AG20443 (cell line): Measurements from ENCODE around the gene BRCA2.
"Not testable (repeated sequence)": the region's sequence is repeated elsewhere in the genome, so short reads cannot be mapped to it uniquely, and the experiment has no call there.

ENCODE experiments used
- DNase-seq: peaks from one replicate; pipeline ENCODE4 v3.0.0; 2012; ENCODE audit warnings: low spot score, mixed read lengths

Gene BRCA2

DNA sequence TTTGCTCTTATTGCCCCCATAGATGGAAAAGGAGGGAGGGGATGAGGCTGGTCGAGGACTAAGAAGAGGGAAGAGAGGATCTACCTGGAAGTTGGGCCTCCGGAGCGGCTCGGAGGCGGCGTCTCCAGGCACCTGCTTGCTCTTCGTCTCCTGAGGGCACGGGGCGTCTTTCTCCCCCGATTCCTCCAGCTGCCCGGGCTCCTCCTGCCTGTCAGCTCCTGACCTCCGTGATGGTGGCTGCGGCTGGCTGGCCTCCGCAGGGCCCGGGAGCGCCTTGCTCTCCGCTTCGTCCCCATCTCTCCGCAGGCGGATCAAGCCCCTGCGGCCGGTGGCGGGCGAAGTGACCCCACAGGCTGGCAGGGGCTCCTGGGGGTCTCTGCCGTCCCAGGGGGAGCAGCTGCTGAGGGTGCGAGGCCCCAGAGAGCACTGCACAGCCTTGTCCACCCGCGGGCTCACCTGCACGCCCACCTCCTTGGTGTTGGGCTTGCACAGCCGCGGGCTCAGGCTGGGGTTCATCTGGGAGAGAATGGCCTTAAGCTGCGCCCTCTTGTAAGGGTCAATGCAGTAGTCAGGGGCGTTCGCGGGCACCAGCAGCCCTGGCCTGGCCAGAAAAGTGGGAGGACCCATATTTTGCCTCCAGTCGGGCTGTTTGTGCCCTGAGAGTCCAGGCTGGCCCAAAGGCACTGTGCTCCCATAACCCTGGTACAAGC is 4.0 kb upstream of the BRCA2 start:
- no peak for DNase-seq

DNA sequence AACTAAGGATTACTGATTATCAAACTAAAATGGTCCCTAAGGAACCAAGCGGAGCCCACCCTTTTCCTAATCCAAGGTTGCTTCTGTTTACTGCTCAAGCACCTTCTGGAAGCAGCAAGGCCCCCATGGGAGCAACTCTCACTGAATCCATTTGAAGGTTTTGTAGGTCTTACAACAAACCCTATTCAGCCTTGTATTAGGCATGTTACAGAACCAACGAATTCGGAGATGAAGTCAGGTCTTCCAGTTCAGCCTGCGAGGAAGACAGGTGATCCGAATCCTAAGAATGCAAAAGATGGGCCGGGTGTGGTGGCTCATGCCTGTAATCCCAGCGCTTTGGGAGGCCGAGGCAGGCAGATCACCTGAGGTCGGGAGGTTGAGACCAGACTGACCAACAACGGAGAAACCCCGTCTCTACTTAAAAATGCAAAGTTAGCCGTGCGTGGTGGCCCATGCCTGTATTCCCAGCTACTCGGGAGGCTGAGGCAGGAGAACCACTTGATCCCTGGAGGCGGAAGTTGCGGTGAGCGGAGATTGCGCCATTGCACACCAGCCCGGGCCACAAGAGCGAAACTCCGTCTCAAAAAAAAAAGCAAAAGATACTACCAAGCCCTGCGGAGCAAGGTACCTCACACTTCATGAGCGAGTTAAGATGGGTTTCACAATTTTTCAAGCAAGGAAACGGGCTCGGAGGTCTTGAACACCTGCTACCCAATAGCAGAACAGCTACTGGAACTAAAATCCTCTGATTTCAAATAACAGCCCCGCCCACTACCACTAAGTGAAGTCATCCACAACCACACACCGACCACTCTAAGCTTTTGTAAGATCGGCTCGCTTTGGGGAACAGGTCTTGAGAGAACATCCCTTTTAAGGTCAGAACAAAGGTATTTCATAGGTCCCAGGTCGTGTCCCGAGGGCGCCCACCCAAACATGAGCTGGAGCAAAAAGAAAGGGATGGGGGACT is 754 bp upstream of the BRCA2 start:
- peak; percentile 52 for DNase-seq

DNA sequence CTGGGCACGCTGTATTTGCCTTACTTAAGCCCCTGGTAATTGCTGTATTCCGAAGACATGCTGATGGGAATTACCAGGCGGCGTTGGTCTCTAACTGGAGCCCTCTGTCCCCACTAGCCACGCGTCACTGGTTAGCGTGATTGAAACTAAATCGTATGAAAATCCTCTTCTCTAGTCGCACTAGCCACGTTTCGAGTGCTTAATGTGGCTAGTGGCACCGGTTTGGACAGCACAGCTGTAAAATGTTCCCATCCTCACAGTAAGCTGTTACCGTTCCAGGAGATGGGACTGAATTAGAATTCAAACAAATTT is 676 bp downstream of the BRCA2 start:
- DNase-seq: no peak

DNA sequence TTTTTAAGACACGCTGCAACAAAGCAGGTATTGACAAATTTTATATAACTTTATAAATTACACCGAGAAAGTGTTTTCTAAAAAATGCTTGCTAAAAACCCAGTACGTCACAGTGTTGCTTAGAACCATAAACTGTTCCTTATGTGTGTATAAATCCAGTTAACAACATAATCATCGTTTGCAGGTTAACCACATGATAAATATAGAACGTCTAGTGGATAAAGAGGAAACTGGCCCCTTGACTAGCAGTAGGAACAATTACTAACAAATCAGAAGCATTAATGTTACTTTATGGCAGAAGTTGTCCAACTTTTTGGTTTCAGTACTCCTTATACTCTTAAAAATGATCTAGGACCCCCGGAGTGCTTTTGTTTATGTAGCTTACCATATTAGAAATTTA is 1.2 kb downstream of the BRCA2 start:
- no peak for DNase-seq

DNA sequence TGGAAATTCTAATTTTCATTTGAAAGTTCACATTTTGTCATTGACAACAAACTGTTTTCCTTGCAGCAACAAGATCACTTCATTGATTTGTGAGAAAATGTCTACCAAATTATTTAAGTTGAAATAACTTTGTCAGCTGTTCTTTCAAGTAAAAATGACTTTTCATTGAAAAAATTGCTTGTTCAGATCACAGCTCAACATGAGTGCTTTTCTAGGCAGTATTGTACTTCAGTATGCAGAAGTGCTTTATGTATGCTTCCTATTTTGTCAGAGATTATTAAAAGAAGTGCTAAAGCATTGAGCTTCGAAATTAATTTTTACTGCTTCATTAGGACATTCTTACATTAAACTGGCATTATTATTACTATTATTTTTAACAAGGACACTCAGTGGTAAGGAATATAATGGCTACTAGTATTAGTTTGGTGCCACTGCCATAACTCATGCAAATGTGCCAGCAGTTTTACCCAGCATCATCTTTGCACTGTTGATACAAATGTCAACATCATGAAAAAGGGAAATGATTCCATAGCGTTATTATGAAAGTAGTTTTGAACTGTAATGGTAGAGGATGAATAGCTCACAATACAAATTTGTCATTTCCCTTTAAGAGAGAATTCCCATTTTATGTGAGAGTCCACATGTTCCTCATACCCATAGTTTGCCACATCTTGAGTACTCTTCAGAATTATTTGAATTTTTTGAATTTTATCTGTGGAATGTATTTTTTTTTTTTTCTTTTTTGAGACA is 2.6 kb downstream of the BRCA2 start:
- no peak for DNase-seq

DNA sequence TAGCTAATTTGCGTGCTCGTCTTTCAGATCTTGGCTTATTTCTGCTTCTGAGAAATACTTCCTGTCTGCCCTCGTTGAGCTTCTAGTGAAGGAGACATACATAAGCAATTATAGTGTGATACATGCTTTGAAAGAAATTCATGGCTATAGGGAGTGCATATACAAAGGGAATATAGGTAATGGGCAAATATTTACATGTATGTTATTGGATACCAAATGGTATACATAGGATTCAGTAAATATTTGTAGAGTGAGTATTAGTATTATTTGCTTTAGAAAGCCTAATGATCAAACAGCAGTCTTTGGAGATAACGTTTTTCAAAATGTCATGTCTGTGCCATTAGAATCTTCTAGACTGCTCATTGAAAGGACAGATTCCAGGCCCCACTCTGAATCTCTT is 5.2 kb downstream of the BRCA2 start:
- DNase-seq: no peak

DNA sequence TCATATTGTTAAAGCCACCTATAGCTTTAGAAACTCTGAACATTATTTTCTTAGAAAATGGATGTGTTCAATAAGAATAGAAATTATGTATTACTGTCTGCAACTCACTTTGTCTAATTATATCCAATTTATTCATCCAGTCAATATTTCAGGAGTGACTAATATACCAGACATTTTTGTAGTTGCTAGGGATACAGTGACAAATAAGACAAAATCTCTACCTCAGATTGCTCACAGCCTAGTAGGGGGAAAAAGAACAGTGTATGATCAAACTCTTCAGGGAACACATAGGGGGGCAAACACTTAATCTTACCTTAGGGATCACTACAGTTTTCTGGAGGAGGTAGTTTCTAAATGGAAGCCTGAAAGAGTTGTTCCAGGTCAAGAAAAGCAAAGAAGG is 8.6 kb downstream of the BRCA2 start:
- DNase-seq: peak; percentile 73

DNA sequence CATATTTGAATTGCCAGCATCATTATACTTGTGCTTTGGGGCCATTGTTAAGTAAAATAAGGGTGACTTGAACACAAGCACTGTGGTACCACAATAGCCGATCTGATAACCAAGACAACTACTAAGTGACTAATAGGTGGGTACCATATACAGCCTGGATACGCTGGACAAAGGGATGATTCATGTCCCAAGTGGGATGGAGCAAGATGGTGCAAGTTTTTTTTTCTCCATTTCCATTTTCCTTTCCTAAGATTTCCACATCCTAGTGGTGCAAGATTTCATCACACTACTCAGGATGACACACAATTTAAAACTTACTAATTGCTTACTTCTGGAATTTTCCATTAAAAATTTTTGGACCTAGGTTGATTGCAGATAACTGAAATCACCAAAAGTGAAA is 15.1 kb downstream of the BRCA2 start:
- peak; percentile 36 for DNase-seq

DNA sequence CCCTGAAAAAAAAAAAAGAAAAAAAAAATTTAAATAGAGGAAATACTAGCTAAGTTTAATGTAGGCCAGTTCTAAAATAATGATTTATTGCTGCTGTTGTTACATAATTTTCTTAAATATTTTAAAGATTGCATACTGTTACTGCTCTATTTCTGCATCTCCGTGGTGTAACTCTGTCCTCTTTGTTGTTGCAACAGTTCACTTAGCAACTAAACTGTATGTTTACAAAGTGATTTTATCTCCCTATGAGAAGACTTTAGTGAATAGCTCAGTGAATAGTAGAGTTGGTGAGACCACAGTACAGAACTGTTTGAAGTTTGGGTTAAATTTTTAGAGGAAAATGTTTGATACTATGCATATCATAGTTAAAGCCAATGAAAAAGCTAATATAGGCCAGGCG is 19.4 kb downstream of the BRCA2 start:
- DNase-seq: no peak

DNA sequence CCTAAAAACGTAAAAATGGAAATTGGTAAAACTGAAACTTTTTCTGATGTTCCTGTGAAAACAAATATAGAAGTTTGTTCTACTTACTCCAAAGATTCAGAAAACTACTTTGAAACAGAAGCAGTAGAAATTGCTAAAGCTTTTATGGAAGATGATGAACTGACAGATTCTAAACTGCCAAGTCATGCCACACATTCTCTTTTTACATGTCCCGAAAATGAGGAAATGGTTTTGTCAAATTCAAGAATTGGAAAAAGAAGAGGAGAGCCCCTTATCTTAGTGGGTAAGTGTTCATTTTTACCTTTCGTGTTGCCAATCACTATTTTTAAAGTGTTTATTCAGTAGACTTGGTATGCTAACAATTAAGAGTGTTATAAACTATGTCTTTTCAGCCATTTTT is 25.6 kb downstream of the BRCA2 start:
- DNase-seq: no peak

DNA sequence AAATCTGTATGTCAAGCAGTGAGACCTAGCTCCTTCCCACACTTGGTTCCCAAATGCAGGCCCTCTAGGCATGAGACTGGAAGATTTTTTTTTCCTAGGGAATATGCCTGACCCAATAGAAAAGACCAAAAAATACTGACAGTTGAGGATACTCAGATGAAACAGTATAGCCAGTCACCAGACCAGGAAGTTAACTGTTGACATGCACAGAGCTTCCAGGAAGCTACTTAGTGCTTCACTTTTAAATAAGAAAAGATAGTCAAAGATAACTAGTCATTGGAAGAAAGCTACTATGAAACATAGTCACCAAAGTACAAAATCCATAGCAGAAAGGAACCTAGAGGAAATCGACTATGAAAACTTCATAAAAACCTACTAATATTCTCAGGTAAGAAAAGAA is 32.3 kb downstream of the BRCA2 start:
- DNase-seq: no peak

DNA sequence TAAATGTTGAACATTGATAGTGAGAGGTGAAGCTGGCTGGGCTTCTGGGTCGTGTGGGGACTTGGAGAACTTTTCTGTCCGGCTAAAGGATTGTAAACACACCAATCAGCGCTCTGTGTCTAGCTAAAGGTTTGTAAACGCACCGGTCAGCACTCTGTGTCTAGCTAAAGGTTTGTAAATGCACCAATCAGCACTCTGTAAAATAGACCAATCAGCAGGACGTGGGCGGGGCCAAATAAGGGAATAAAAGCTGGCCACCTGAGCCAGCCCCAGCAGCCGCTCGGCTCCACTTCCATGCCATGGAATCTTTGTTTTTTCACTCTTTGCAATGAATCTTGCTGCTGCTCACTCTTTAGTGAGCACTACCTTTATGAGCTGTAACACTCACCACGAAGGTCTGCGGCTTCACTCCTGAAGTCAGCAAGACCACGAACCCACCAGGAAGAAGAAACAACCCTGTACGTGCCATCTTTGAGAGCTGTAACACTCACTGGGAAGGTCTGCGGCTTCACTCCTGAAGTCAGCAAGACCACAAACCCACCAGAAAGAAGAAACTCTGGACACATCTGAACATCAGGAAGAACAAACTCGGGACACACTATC is 35.6 kb downstream of the BRCA2 start:
- not testable (repeated sequence) for DNase-seq

DNA sequence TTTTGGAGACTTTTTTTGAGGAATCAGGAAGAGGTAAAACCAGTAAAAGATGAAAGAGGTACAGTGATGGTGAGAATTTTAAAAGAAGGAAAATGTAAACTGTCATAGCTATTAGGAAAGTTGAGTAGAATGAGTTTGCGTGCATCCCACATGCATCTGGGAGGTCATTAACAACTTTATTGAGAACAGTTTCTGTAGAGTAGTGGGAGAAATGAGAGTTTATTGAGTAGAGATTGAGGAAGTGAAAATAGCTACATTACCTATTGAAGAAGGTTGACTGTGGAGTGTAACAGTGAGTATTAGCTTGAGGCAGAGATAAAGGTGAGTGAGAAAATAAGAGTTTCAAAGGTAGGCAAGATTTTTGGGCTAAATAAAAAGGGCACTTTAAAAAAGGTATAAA is 38.7 kb downstream of the BRCA2 start:
- DNase-seq: no peak

DNA sequence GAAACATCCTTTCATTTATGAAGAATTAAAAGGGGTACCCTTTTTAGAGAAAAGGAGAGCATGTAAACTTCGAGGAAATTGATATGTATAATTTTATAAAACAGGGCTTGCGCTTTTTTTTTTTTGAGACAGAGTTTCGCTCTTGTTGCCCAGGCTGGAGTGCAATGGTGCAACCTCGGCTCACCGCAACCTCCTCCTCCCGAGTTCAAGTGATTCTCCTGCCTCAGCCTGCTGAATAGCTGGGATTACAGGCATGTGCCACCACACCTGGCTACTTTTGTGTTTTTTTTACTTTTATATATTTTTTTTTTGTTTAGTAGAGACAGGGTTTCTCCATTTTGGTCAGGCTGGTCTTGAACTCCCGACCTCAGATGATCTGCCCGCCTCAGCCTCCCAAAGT is 40.6 kb downstream of the BRCA2 start:
- not testable (repeated sequence) for DNase-seq

DNA sequence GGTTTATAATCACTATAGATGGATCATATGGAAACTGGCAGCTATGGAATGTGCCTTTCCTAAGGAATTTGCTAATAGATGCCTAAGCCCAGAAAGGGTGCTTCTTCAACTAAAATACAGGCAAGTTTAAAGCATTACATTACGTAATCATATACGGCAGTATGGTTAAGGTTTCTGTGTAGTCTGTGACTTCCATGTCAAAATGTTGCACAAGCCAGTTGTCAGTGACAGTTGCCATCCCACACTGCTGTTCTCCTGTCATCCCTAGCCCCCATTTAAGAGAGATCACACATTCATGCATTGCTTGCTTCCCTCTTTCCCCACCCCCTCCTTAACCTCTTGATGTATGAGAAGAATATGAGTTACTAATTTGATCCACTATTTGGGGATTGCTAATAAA is 47.3 kb downstream of the BRCA2 start:
- DNase-seq: no peak

DNA sequence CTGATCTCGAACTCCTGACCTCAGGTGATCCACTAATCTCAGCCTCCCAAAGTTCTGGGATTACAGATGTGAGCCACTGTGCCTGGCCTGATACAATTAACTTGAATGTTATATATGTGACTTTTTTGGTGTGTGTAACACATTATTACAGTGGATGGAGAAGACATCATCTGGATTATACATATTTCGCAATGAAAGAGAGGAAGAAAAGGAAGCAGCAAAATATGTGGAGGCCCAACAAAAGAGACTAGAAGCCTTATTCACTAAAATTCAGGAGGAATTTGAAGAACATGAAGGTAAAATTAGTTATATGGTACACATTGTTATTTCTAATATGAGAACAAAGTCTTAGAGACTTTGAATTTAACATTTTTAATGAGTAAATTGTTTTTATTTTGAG is 55.5 kb downstream of the BRCA2 start:
- no peak for DNase-seq

DNA sequence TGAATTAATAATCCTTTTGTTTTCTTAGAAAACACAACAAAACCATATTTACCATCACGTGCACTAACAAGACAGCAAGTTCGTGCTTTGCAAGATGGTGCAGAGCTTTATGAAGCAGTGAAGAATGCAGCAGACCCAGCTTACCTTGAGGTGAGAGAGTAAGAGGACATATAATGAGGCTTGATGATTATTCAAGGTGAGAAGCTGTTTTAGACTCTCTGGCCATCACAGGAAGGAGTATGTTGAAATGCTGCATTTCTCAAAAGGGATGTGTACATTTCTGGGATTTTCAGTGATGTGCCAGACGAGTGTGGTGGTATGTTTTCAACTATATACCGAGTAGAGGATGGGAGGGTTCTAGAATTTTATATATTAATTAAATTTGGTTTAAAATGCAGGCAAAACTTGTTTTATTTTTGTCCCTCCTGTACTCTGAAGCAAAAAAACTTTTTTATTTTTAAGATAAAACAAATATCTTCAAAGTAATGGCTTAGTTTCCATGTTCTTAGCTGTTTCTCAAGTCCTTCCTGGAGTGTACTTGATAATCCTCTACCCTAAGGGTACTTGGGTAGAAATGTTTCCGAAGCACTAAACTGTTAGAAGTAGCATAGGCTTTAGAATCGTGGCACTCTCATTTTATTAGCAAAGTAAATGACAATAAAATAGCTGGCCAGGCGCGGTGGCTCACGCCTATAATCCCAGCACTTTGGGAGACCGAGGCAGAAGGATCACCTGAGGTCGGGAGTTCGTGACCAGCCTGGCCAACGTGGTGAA is 61.5 kb downstream of the BRCA2 start:
- DNase-seq: no peak

DNA sequence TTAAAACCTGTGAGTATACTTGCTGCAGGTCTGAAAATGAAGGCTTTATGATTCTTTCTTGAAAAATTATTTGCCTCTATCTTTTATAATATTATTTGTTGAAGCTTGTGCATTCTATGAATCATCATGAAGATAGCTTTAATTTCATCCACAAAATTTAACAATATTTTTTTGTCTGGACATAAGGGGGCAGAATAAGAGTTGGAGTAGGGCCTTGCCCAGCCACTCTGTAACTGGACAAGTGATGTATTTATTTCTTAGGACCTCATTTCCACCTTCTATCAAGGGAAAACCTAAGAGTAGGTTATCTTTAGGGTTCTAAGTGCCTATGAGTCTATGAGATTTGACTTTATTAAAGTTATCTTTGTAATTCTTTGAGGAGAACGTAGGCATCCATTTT is 62.7 kb downstream of the BRCA2 start:
- no peak for DNase-seq

DNA sequence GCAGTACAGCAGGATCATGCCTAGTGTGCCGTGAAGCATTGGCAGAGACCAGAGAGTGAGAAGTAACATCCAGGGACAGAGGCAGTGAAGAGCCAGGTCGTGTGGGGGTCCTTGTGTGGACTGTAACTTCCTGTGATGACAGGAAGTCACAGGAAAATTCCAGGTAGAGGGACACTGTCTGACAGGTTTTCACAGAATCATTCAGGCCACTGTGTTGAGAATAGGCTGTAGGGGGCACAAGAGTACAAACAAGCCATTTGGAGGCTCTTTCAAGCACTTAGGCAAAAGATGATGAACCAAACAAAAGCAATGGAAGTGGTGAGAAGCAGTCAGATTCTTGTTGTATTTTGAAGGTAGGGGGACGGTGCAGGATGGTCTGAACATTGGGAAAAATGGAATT is 66.2 kb downstream of the BRCA2 start:
- peak; percentile 38 for DNase-seq

DNA sequence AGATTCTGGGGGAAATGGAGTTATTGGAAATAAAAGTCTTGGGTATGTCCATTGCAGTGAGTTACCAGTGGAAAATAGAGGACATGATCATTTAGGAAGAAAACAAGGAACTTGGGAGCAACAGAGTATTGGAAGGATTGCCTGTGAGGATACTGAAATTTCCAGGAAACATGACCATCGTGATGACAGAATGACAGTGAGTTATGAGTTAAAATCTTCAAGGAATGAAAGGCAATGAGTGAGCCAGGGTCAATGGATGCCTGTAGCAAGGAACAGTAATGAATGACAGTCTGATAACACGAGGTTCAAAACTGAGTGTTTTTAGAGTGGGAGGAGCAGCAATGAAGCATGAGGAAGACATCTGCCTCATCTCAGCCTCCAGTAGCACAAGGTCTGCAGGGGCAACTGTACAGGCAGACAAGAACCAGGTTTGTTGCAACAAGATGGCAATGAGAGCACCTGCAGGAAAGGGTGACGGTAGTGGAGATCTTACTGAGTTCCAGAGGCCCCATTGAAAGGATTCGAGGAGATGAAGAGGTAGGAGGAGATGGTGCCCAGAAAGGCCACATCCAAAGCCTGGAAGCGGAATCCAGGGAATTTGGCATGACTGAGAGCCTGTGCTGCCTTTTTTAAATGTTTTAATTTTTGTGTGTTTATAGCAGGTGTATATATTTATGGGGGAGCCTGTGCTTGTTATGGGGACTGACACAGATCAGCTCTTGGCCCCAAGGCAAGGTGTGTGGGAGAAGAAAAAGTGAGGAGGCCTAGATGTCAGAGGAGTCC is 68.7 kb downstream of the BRCA2 start:
- no peak for DNase-seq

DNA sequence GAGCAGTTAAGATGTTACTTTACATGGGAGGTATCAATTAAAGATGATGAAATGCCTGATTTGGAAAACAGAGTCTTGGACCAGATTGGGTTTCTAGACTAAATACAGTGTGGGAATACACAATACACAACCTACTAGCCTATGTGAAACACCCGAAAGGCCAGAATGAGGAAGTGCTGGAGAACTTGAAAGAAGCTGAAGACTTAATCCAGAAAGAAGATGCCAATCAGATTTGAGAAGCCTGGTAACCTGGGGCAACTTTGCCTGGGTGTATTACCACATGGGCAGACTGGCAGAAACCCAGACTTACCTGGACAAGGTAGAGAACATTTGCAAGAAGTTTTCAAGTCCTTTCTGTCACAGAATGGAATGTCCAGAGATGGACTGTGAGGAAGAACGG is 69.4 kb downstream of the BRCA2 start:
- no peak for DNase-seq
